H9 (cell line): ENCODE data around the gene YWHAH. TPM values are rescaled to one million over a fixed set of nuclear protein-coding genes. Genes with fewer than 3 reads are reported as not detected.

ENCODE experiments used
- DNase-seq: peaks from one replicate; pipeline ENCODE4 v3.0.0-alpha.2; 2017
- H2AFZ ChIP-seq: one replicate; pipeline ENCODE4 v1.6.1; 2013; ENCODE audit warnings: mild to moderate bottlenecking, low read length, control low read depth, moderate library complexity
- H2AK5ac ChIP-seq: 2 replicates; pipeline ENCODE4 v1.6.1; 2013; ENCODE audit warnings: low read length, control low read depth, mixed read lengths; ENCODE audit not compliant: insufficient read length
- H2BK120ac ChIP-seq: one replicate; pipeline ENCODE4 v1.6.1; 2013; ENCODE audit warnings: low read depth, mild to moderate bottlenecking, low read length, control low read depth, inconsistent platforms; ENCODE audit not compliant: poor library complexity, severe bottlenecking
- H2BK12ac ChIP-seq: 2 replicates; pipeline ENCODE4 v1.6.1; 2013; ENCODE audit warnings: low read length, control low read depth, mixed read lengths, low read depth; ENCODE audit not compliant: insufficient read length
- H2BK15ac ChIP-seq: 2 replicates; pipeline ENCODE4 v1.6.1; 2013; ENCODE audit warnings: low read depth, low read length, control low read depth
- H2BK20ac ChIP-seq: one replicate; pipeline ENCODE4 v1.6.1; 2013; ENCODE audit warnings: low read depth, mild to moderate bottlenecking, low read length, control low read depth, inconsistent platforms; ENCODE audit not compliant: poor library complexity, severe bottlenecking
- H2BK5ac ChIP-seq: 2 replicates; pipeline ENCODE4 v1.6.1; 2013; ENCODE audit warnings: low read length, control low read depth, mixed read lengths; ENCODE audit not compliant: insufficient read length
- H3K14ac ChIP-seq: 2 replicates; pipeline ENCODE4 v1.6.1; 2013; ENCODE audit warnings: low read length, control low read depth; ENCODE audit not compliant: insufficient read depth
- H3K18ac ChIP-seq: 2 replicates; pipeline ENCODE4 v1.6.1; 2013; ENCODE audit warnings: low read depth, mild to moderate bottlenecking, mixed read lengths, low read length, control low read depth; ENCODE audit not compliant: insufficient read length
- H3K23ac ChIP-seq: 2 replicates; pipeline ENCODE4 v1.6.1; 2013; ENCODE audit warnings: low read length, control low read depth, mixed read lengths, low read depth; ENCODE audit not compliant: insufficient read length
- H3K23me2 ChIP-seq: 2 replicates; pipeline ENCODE4 v1.6.1; 2013; ENCODE audit warnings: low read depth, mild to moderate bottlenecking, mixed read lengths, low read length, control low read depth; ENCODE audit not compliant: insufficient read length, poor library complexity, severe bottlenecking
- H3K27ac ChIP-seq: 2 replicates; pipeline ENCODE4 v1.5.1; 2013; ENCODE audit warnings: low read length, control low read depth, mixed read lengths, low read depth; ENCODE audit not compliant: insufficient read length
- H3K27me3 ChIP-seq: 2 replicates; pipeline ENCODE4 v1.6.1; 2013; ENCODE audit warnings: low read length, control low read depth, inconsistent platforms; ENCODE audit not compliant: insufficient read depth
- H3K4ac ChIP-seq: 2 replicates; pipeline ENCODE4 v1.6.1; 2013; ENCODE audit warnings: low read depth, mild to moderate bottlenecking, control low read depth, inconsistent platforms, low read length, moderate library complexity
- H3K4me1 ChIP-seq: 2 replicates; pipeline ENCODE4 v1.6.1; 2013; ENCODE audit warnings: low read length, control low read depth, inconsistent platforms; ENCODE audit not compliant: insufficient read depth
- H3K4me2 ChIP-seq: 2 replicates; pipeline ENCODE4 v1.6.1; 2013; ENCODE audit warnings: low read length, control low read depth, mixed read lengths; ENCODE audit not compliant: insufficient read length, insufficient read depth
- H3K56ac ChIP-seq: 2 replicates; pipeline ENCODE4 v1.6.1; 2013; ENCODE audit warnings: low read depth, mild to moderate bottlenecking, mixed read lengths, low read length, control low read depth; ENCODE audit not compliant: insufficient read length
- H3K79me1 ChIP-seq: 2 replicates; pipeline ENCODE4 v1.6.1; 2013; ENCODE audit warnings: low read depth, mild to moderate bottlenecking, moderate library complexity, low read length, control low read depth, inconsistent platforms; ENCODE audit not compliant: insufficient read depth, poor library complexity, severe bottlenecking
- H3K79me2 ChIP-seq: 2 replicates; pipeline ENCODE4 v1.6.1; 2013; ENCODE audit warnings: low read length, control low read depth, inconsistent platforms; ENCODE audit not compliant: insufficient read depth
- H3K9ac ChIP-seq: 2 replicates; pipeline ENCODE4 v1.6.1; 2013; ENCODE audit warnings: low read length, control low read depth, mixed read lengths; ENCODE audit not compliant: insufficient read length; ENCODE audit errors: extremely low read depth
- H3K9me3 ChIP-seq: one replicate; pipeline ENCODE4 v1.6.1; 2013; ENCODE audit warnings: low read depth, low read length, inconsistent platforms; ENCODE audit not compliant: control insufficient read depth
- H3T11ph ChIP-seq: one replicate; pipeline ENCODE4 v1.6.1; 2013; ENCODE audit warnings: mild to moderate bottlenecking, low read length, control low read depth, inconsistent platforms
- H4K20me1 ChIP-seq: one replicate; pipeline ENCODE4 v1.6.1; 2013; ENCODE audit not compliant: control insufficient read depth, insufficient read length, insufficient read depth
- H4K5ac ChIP-seq: 2 replicates; pipeline ENCODE4 v1.6.1; 2013; ENCODE audit warnings: low read depth, mild to moderate bottlenecking, mixed read lengths, low read length, control low read depth; ENCODE audit not compliant: insufficient read length
- H4K8ac ChIP-seq: replicated peaks from 2 replicates; pipeline ENCODE4 v1.6.1; 2013; ENCODE audit warnings: low read length, control low read depth, mixed read lengths, low read depth; ENCODE audit not compliant: insufficient read length
- H4K91ac ChIP-seq: 2 replicates; pipeline ENCODE4 v1.6.1; 2013; ENCODE audit warnings: low read depth, mild to moderate bottlenecking, moderate library complexity, mixed read lengths, low read length, control low read depth; ENCODE audit not compliant: insufficient read length
- H3K27ac Mint-ChIP-seq, 3 experiments: 2 replicates in 2 of 3; 3 replicates in 1 of 3; pipeline ENCODE4 v1.8.0; 2020 to 2021; ENCODE audit warnings: mixed read lengths in 3 of 3, mild to moderate bottlenecking in 1 of 3, moderate library complexity in 1 of 3
- H3K27me3 Mint-ChIP-seq: 2 replicates; pipeline ENCODE4 v1.8.0; 2021; ENCODE audit warnings: low read depth, mild to moderate bottlenecking, moderate library complexity, mixed read lengths
- H3K36me3 Mint-ChIP-seq, 3 experiments: 2 replicates in 2 of 3; 3 replicates in 1 of 3; pipeline ENCODE4 v1.8.0; 2020 to 2021; ENCODE audit warnings: low read depth in 3 of 3, mixed read lengths in 3 of 3; ENCODE audit not compliant: insufficient read depth in 1 of 3
- H3K4me1 Mint-ChIP-seq, 2 experiments: 2 replicates each; pipeline ENCODE4 v1.8.0; 2020; ENCODE audit warnings: mixed read lengths in 2 of 2
- H3K4me3 Mint-ChIP-seq, 2 experiments: 2 replicates in 1 of 2; 3 replicates in 1 of 2; pipeline ENCODE4 v1.8.0; 2020 to 2021; ENCODE audit warnings: mild to moderate bottlenecking in 2 of 2, mixed read lengths in 2 of 2, moderate library complexity in 1 of 2
- H3K9me3 Mint-ChIP-seq, 2 experiments: 2 replicates in 1 of 2; 3 replicates in 1 of 2; pipeline ENCODE4 v1.8.0; 2020; ENCODE audit warnings: mild to moderate bottlenecking in 2 of 2, mixed read lengths in 2 of 2, moderate library complexity in 1 of 2
- CTCF ChIP-seq: fragments of 200-600 bp; sonication (generic); conservative IDR thresholded peaks from 3 replicates; pipeline ENCODE4 v1.8.0; 2021; ENCODE audit warnings: antibody characterized with exemption, mild to moderate bottlenecking
- WGBS: extraction: QIAGEN DNeasy Blood & Tissue Kit; methylation state at CpG from one replicate; pipeline ENCODE4 v1.1.7; 2013; ENCODE audit warnings: missing lambda C conversion rate, low lambda C conversion rate, mixed read lengths; ENCODE audit not compliant: insufficient read length; ENCODE audit errors: extremely low coverage; 5-methylcytosine and 5-hydroxymethylcytosine counted together
- total RNA-seq: library from RNA; stranded (reverse); gene quantifications from 2 replicates; pipeline ENCODE4 v1.2.1, GENCODE V29; 2021

Gene YWHAH
- total RNA-seq, 1 experiment from 2014 or later, result 250 TPM

GRCh38 chr22:31942091-31942490 lies 2.2 kb upstream of the YWHAH start:
- no peaks in the 10 kb centered on the region for H3K9me3 Mint-ChIP-seq
- H3K27ac Mint-ChIP-seq, result no peak overlapping the region
- H4K20me1 ChIP-seq, result no peaks in the 10 kb centered on the region
- no peak for TF ChIP-seq CTCF
- peak overlapping the region in 1 of 2 experiments; percentile 39; a peak in 2 of 5 replicates for H3K4me3 Mint-ChIP-seq
- no CpG with 5 or more reads among the region's 5 CpGs for WGBS
- H3K79me1 ChIP-seq, result no peaks in the 10 kb centered on the region
- no peak overlapping the region for H3T11ph ChIP-seq
- H3K27me3 Mint-ChIP-seq, result peaks cover 18% of the 10 kb centered on the region
- no peak overlapping the region for H2BK120ac ChIP-seq
- H4K5ac ChIP-seq, result no peak overlapping the region
- H3K36me3 Mint-ChIP-seq, result peaks cover 0 to 1% (median 1%) of the 10 kb centered on the region in 3 experiments; a peak in 4 of 7 replicates
- H4K8ac ChIP-seq, result no peak overlapping the region
- no peak overlapping the region for H3K23ac ChIP-seq
- H3K9ac ChIP-seq, result no peak overlapping the region
- no peak for DNase-seq
- no peak overlapping the region for H2BK5ac ChIP-seq
- peaks cover 20% of the 10 kb centered on the region; the same call in 1 of the 2 replicates for H3K79me2 ChIP-seq
- no peaks in the 10 kb centered on the region; the same call in 1 of the 2 replicates for H3K4me1 ChIP-seq
- H3K27me3 ChIP-seq, result no peaks in the 10 kb centered on the region
- H2BK20ac ChIP-seq, result no peak overlapping the region
- no peak overlapping the region for H3K18ac ChIP-seq
- peaks cover 14% of the 10 kb centered on the region for H3K23me2 ChIP-seq
- no peak overlapping the region for H2BK12ac ChIP-seq
- no peak overlapping the region for H3K4me2 ChIP-seq
- no peak overlapping the region for H2AK5ac ChIP-seq
- H2AFZ ChIP-seq, result no peak overlapping the region
- H3K9me3 ChIP-seq, result no peaks in the 10 kb centered on the region
- H3K27ac ChIP-seq, result no peak overlapping the region
- H3K4me1 Mint-ChIP-seq, result peaks cover 6 to 11% of the 10 kb centered on the region in 2 experiments
- H3K14ac ChIP-seq, result no peak overlapping the region
- no peak overlapping the region for H3K4ac ChIP-seq
- H3K56ac ChIP-seq, result no peak overlapping the region
- no peak overlapping the region for H4K91ac ChIP-seq
- no peak overlapping the region for H2BK15ac ChIP-seq
